C4-2B (cell line): ENCODE data around the gene TRIM56.
"Not testable (repeated sequence)": the region's sequence is repeated elsewhere in the genome, so short reads cannot be mapped to it uniquely, and the experiment has no call there.

Experiments used
- H3K27ac ChIP-seq: fragments of 450-650 bp; 2 replicates; pipeline ENCODE4 v1.5.1; 2017
- ZFX ChIP-seq: fragments of 450-650 bp; IDR thresholded peaks from 2 replicates; pipeline ENCODE4 v1.6.1; 2017
- TF ChIP-seq, protein P1 (sequence below): fragments of 450-650 bp; conservative IDR thresholded peaks from 2 replicates; pipeline ENCODE4 v1.5.1; 2017; ENCODE audit warnings: mild to moderate bottlenecking

Gene TRIM56

DNA sequence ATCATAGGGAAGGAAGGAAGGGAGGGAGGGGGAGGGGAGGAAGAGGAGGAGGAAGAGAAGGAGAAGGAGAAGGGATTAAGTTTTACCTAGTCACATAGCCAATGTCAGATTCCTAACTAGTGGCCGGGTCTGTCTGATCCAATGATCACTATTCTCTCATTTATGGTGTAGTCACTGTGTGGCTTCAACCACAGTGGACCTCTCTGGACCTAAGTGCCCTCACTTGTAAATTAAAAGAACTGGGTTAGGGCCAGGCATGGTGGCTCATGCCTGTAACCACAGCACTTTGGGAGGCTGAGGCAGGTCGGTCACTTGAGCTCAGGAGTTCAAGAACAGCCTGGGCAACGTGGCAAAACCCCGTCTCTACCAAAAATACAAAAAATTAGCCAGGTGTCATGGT, 35.0 kb downstream of the TRIM56 start:
- TF ChIP-seq, protein P1, sequence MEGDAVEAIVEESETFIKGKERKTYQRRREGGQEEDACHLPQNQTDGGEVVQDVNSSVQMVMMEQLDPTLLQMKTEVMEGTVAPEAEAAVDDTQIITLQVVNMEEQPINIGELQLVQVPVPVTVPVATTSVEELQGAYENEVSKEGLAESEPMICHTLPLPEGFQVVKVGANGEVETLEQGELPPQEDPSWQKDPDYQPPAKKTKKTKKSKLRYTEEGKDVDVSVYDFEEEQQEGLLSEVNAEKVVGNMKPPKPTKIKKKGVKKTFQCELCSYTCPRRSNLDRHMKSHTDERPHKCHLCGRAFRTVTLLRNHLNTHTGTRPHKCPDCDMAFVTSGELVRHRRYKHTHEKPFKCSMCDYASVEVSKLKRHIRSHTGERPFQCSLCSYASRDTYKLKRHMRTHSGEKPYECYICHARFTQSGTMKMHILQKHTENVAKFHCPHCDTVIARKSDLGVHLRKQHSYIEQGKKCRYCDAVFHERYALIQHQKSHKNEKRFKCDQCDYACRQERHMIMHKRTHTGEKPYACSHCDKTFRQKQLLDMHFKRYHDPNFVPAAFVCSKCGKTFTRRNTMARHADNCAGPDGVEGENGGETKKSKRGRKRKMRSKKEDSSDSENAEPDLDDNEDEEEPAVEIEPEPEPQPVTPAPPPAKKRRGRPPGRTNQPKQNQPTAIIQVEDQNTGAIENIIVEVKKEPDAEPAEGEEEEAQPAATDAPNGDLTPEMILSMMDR = no peak
- TF ChIP-seq ZFX = no peak
- H3K27ac ChIP-seq = no peak overlapping the region

DNA sequence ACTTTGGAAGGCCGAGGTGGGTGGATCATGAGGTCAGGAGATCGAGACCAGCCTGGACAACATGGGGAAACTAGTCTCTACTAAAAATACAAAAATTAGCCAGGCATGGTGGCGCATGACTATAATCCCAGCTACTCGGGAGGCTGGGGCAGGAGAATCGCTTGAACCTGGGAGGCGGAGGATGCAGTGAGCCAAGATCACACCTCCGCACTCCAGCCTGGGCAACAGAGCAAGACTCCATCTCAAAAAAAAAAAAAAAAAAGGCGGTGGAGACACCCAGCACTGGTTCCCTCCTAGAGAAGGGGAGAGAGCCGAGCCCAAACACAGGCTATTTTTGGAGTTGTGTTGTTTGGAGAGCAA, 36.3 kb downstream of the TRIM56 start:
- H3K27ac ChIP-seq = not testable (repeated sequence)

DNA sequence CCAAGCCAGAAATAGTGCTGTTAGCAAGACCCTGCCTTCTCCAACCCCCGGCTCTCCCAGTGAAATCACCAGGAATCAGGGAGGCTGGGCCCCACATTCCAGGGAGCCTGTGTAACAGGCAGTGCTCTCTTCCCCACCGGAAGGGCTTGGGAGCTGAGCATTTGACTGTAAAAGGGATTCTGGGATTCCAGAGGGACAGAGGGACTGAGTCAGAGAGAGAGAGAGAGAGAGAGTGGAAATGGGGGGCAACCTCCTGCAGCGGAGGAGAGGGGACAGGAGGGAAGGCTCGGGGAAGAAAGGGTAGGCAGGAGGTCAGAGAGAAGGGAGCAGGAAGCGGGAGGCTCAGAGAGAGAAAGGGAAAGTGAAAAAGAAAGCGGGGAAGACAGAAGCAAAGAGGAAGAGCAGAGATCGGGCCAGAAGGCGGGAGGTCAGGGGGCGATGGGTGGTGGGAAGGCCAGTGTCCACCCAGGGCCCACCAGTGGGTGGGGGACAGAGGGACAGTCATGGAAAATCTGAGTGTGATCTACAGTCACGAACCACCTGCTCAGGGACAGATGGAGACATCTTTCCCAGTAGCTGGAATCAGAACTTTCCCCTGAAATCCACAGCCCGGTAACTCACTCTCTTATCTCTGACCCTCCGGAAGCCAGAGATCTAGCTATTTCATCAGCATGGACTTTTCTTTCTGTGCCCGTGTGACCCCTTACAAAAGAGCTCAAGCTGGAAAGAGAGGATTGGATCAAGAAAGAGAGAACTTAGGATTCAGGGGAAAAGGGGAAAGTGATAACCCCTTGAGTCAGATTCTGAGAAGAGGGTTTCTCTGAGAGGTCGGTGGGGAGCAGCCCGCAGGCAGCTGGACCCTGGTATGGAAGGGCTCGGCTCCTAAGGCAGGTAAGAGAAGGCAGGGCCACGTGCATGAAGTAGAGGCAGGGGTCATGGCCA, 37.0 kb downstream of the TRIM56 start:
- TF ChIP-seq, protein P1 = no peak
- TF ChIP-seq ZFX = no peak
- H3K27ac ChIP-seq = no peak overlapping the region

DNA sequence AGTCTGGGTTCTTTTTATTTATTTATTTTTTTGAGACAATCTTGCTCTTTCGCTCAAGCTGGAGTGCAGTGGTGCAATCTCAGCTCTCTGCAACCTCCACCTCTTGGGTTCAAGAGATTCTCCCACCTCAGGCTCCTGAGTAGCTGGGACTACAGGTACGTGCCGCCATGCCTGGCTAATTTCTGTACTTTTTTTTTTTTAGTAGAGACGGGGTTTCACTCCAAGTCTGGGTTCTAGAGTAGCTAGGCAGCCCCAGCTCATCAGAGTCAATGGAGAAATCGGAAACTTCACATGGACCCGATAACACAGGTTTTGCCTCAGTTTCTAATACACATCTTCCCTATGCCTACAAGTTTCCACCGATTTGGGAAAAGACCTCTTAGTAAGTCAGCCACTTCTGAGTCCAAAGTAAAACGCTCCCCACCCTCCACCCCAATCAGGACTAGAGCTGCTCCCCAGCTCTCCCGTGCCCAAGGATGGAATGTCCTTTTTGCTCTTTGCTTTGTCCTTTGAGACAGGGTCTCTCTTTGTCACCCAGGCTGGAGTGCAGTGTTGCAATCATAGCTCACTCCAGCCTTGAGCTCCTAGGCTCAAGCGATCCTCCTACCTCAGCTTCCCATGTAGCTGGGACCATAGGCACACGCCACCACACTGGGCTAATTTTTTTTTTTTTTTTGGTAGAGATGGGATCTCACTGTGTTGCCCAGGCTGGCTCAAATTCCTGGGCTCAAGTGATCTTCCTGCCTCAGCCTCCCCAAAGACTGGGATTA, 37.8 kb downstream of the TRIM56 start:
- no peak overlapping the region for H3K27ac ChIP-seq
- TF ChIP-seq ZFX = no peak
- TF ChIP-seq, protein P1 = no peak

DNA sequence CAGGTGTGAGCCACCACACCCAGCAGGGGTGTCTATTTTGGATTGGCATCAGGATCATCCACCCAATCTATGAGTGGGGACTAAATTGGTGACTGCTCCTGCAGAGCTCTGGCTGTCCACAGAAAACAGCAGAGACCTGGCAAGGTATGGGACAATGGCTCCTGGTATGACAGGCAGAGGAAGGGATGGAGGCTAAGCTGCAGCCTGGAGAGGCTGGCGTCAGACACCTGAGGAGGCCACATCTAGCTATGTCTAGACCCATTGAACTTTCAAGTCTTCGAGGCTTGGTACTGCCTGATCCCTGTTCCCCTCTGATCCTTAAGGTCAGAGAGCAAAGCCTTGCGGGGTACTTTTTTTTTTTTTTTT, 38.4 kb downstream of the TRIM56 start:
- TF ChIP-seq, protein P1 = no peak
- no peak for TF ChIP-seq ZFX
- H3K27ac ChIP-seq = no peak overlapping the region

DNA sequence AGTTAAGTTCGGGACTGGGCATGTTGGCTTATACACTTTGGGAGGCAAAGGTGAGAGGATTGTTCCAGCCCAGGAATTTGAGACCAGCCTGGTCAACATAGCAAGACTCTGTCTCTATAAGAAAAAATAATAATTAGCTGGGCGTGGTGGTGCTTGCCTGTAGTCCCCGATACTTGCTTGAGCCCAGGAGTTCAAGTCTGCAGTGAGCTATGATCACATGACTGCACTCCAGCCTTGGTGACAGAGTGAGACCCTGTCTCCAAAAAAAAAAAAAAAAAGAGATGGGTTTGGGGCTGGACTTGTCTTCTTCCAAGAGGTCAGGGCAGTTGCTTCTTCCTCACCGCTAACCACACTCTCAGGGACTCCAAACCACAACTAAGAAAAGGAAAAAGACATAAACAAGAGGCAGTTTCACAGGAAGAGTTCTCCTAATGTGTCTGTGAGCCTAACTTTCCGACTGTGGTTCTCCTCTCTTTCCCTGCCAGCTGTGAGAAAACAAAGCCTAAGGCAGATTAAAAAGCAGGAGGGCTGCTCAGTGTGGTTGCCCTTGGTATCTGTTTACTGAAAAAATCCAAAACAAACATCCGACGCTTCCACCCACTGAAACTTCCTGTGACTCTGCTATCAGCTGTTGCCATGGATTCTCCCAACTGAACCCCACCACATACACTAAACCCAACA, 39.2 kb downstream of the TRIM56 start:
- H3K27ac ChIP-seq = no peak overlapping the region
- TF ChIP-seq, protein P1 = no peak
- TF ChIP-seq ZFX = no peak

DNA sequence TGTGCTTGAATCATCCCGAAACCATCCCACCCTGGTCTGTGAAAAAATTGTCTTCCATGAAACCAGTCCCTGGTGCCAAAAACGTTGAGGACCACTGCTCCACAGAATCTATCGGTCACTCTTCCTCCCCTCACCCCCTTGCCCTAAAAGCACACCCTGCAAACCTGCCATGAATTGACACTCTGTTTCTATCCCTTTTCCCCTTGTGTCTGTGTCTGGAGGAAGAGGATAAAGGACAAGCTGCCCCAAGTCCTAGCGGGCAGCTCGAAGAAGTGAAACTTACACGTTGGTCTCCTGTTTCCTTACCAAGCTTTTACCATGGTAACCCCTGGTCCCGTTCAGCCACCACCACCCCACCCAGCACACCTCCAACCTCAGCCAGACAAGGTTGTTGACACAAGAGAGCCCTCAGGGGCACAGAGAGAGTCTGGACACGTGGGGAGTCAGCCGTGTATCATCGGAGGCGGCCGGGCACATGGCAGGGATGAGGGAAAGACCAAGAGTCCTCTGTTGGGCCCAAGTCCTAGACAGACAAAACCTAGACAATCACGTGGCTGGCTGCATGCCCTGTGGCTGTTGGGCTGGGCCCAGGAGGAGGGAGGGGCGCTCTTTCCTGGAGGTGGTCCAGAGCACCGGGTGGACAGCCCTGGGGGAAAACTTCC, 40.8 kb downstream of the TRIM56 start:
- no peak overlapping the region for H3K27ac ChIP-seq
- TF ChIP-seq, protein P1 = no peak
- TF ChIP-seq ZFX = no peak
